Upper lobe of right lung (tissue), 1 donor: Measurements from ENCODE around the gene PPP1R3F. TPM values are rescaled to one million over a fixed set of nuclear protein-coding genes. Genes with fewer than 3 reads are reported as not detected.

ENCODE experiments used
- ATAC-seq: fragments of 200-7000 bp; cut with Tn5 transposase; one replicate; pipeline ENCODE4 v1.9.1; 2020; ENCODE audit warnings: mild to moderate bottlenecking, moderate library complexity
- DNase-seq: peaks from one replicate; pipeline ENCODE4 v3.0.0-alpha.2; 2020
- H3K27ac ChIP-seq: fragments of 200-600 bp; one replicate; pipeline ENCODE4 v1.8.0; 2022
- H3K27me3 ChIP-seq: fragments of 200-600 bp; one replicate; pipeline ENCODE4 v1.8.0; 2022; ENCODE audit warnings: mild to moderate bottlenecking
- H3K36me3 ChIP-seq: fragments of 200-600 bp; one replicate; pipeline ENCODE4 v1.8.0; 2022
- H3K4me1 ChIP-seq: fragments of 200-600 bp; one replicate; pipeline ENCODE4 v1.8.0; 2022
- H3K4me3 ChIP-seq: fragments of 200-600 bp; one replicate; pipeline ENCODE4 v1.8.0; 2022; ENCODE audit warnings: mild to moderate bottlenecking
- H3K9me3 ChIP-seq: fragments of 200-600 bp; one replicate; pipeline ENCODE4 v1.8.0; 2022
- CTCF ChIP-seq: fragments of 200-600 bp; IDR thresholded peaks from one replicate; pipeline ENCODE4 v1.8.0; 2022; ENCODE audit warnings: antibody characterized with exemption
- intact Hi-C: fragments of 100-400 bp; cut with DNase I; formaldehyde crosslinking; loops from one replicate; pipeline ENCODE4 v1.11.0; 2022
- total RNA-seq: library from RNA; stranded (reverse); fragmentation: NEBNext Ultra II Directional; extraction: Animal tissue kit (Norgen Biotek cat#: 25700); gene quantifications from one replicate; pipeline ENCODE4 v1.2.1, GENCODE V29; 2021
- donor health status: DM: no; HTN: yes; CAD: no; lungs with severe emphysema.

Gene PPP1R3F
- total RNA-seq, 1 donor from 2014 or later = 6.0 TPM

DNA sequence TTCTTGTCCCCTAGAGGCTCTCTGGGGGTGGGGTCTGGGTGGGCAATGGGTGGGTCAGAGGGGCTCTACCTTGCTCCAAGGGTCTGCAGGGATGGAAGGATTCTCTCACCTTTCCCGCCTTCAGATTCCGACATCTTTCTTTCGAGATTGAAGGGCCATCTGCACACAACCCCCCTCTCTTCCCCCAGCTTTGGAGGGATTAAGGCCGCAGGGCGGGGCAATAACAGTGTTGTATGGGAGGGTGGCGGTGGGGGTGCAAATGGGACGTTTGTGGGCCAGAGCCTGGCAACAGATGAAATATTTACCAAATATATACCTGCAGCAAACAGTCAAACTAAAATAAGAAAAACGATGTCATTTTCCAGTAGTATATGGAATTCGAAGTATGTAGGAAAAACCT, 36.4 kb upstream of the PPP1R3F start, which contains the start of gene CACNA1F:
TSS of gene CACNA1F (minus strand) at position 165 of the 400 bp plus-strand sequence. CDS start at position 134, 31 bp downstream.
- TF ChIP-seq CTCF = no peak
- intact Hi-C loops = no loop called here
- no peak within 1 kb of the TSS for H3K4me3 ChIP-seq

GRCh38 chrX:49233887-49234555, 35.6 kb upstream of the PPP1R3F start:
- ATAC-seq = no peak
- intact Hi-C loops = no loop called here
- H3K27ac ChIP-seq = no peak overlapping the region
- no peak for DNase-seq
- H3K9me3 ChIP-seq = no peaks in the 10 kb centered on the region
- no peaks in the 10 kb centered on the region for H3K36me3 ChIP-seq
- no peak overlapping the region for H3K4me3 ChIP-seq
- no peaks in the 10 kb centered on the region for H3K4me1 ChIP-seq
- no peak for TF ChIP-seq CTCF
- no peaks in the 10 kb centered on the region for H3K27me3 ChIP-seq

More for the DNA sequence above, 36.4 kb upstream of the PPP1R3F start, which contains the start of gene CACNA1F:
- Histone ChIP-seq H3K4me1 (no peaks in the 10 kb centered on the region), H3K27me3 (no peaks in the 10 kb centered on the region), H3K36me3 (no peaks in the 10 kb centered on the region), H3K27ac (no peak within 1 kb of the TSS), H3K9me3 (no peaks in the 10 kb centered on the region)
- ATAC-seq (no peak), DNase-seq (no peak)

GRCh38 chrX:49237060-49237459, 32.5 kb upstream of the PPP1R3F start:
- H3K9me3 ChIP-seq = no peaks in the 10 kb centered on the region
- no peak overlapping the region for H3K27ac ChIP-seq
- no peak for TF ChIP-seq CTCF
- H3K4me3 ChIP-seq = no peak overlapping the region
- ATAC-seq (peak; percentile 76), DNase-seq (peak; percentile 67)
- no peaks in the 10 kb centered on the region for H3K27me3 ChIP-seq
- no peaks in the 10 kb centered on the region for H3K4me1 ChIP-seq
- intact Hi-C loops = no loop called here
- H3K36me3 ChIP-seq = no peaks in the 10 kb centered on the region

- Histone ChIP-seq H3K27me3 (no peaks in the 10 kb centered on the region), H3K9me3 (no peaks in the 10 kb centered on the region), H3K4me1 (no peaks in the 10 kb centered on the region), H3K4me3 (no peak overlapping the region), H3K27ac (no peak overlapping the region), H3K36me3 (peaks cover 7% of the 10 kb centered on the region)
- ATAC-seq (no peak), DNase-seq (no peak)
- TF ChIP-seq CTCF = no peak
- intact Hi-C loops = no loop called here
Observed at GRCh38 chrX:49238735-49239134, 30.9 kb upstream of the PPP1R3F start.

GRCh38 chrX:49242545-49243066, 27.0 kb upstream of the PPP1R3F start:
- DNase-seq (no peak), ATAC-seq (no peak)
- intact Hi-C loops = no loop called here
- H3K36me3 ChIP-seq = peaks cover 13% of the 10 kb centered on the region
- H3K27me3 ChIP-seq = no peaks in the 10 kb centered on the region
- no peaks in the 10 kb centered on the region for H3K9me3 ChIP-seq
- no peaks in the 10 kb centered on the region for H3K4me1 ChIP-seq
- no peak overlapping the region for H3K27ac ChIP-seq
- no peak overlapping the region for H3K4me3 ChIP-seq
- TF ChIP-seq CTCF = no peak
